Left renal pelvis (tissue), 4 donors: ENCODE measurements around the gene DTX4. TPM values are rescaled to one million over a fixed set of nuclear protein-coding genes. Genes with fewer than 3 reads are reported as not detected.
"Not testable (repeated sequence)": the region's sequence is repeated elsewhere in the genome, so short reads cannot be mapped to it uniquely, and the experiment has no call there.

Experiments
- DNase-seq, 4 donors: peaks; one replicate each; pipeline ENCODE4 v3.0.0-alpha.2; 2013; ENCODE audit warnings: low read depth in 4 of 4, low spot score in 3 of 4
- polyA plus RNA-seq, 4 donors: library from polyadenylated mRNA; unstranded; fragments of 120-200 nt; gene quantifications; one replicate each; pipeline ENCODE4 v1.2.1, GENCODE V29; 2013; ENCODE audit not compliant: insufficient read length in 4 of 4

Gene DTX4
- polyA plus RNA-seq = 10 to 100 TPM; 31.2 to 43.5 (median 42.5) TPM

- peak in 3 of 4 donors; percentile 85 for DNase-seq
Observed at GRCh38 chr11:59171508-59172322, at the start of gene DTX4. Gene DTX4 (plus strand): TSS chr11:59172132. CDS start chr11:59172596, 464 bp downstream.

GRCh38 chr11:59135648-59136461 lies 36.1 kb upstream of the DTX4 start:
- DNase-seq = peak in 3 of 4 donors; percentile 59 to 73 (median 66)

- DNase-seq = not testable (repeated sequence)
Observed at GRCh38 chr11:59136551-59136950, 35.4 kb upstream of the DTX4 start.

- DNase-seq = no peak
Observed at GRCh38 chr11:59137190-59137589, 34.7 kb upstream of the DTX4 start.

- no peak for DNase-seq
Observed at GRCh38 chr11:59138643-59139042, 33.3 kb upstream of the DTX4 start.

GRCh38 chr11:59141191-59141590 lies 30.7 kb upstream of the DTX4 start:
- DNase-seq = no peak

- DNase-seq = no peak
Observed at GRCh38 chr11:59141673-59142460, 30.1 kb upstream of the DTX4 start.

GRCh38 chr11:59142530-59143507 lies 29.1 kb upstream of the DTX4 start, which contains the start of gene FAM111A:
Gene FAM111A (plus strand): TSS chr11:59142856. CDS start chr11:59148873, 6,017 bp downstream.
- DNase-seq = peak in 3 of 4 donors; percentile 74 to 82 (median 82)

GRCh38 chr11:59144096-59144495 lies 27.8 kb upstream of the DTX4 start:
- no peak for DNase-seq

GRCh38 chr11:59144579-59145345 lies 27.2 kb upstream of the DTX4 start:
- DNase-seq = peak in 3 of 4 donors; percentile 68 to 79 (median 78)

GRCh38 chr11:59145534-59145933 lies 26.4 kb upstream of the DTX4 start:
- no peak for DNase-seq

GRCh38 chr11:59151761-59152160 lies 20.2 kb upstream of the DTX4 start:
- no peak for DNase-seq

GRCh38 chr11:59152312-59152951 lies 19.5 kb upstream of the DTX4 start:
- DNase-seq = no peak

- no peak for DNase-seq
Observed at GRCh38 chr11:59154610-59155009, 17.3 kb upstream of the DTX4 start.

GRCh38 chr11:59157433-59157832 lies 14.5 kb upstream of the DTX4 start:
- no peak for DNase-seq

GRCh38 chr11:59158206-59159068 lies 13.5 kb upstream of the DTX4 start:
- DNase-seq = no peak

- DNase-seq = no peak
Observed at GRCh38 chr11:59164028-59164427, 7.9 kb upstream of the DTX4 start.
